MCF 10A (cell line): ENCODE measurements around the gene PTPRN2. TPM values are rescaled to one million over a fixed set of nuclear protein-coding genes. Genes with fewer than 3 reads are reported as not detected.

Experiments used
- BruUV-seq: library from RNA; stranded (reverse); fragments of 400-500 nt; replicated peaks from 2 replicates; lab custom pipeline; 2021; lab: Mats Ljungman, UMichigan
- CTCF ChIA-PET: fragments of 300-600 bp; sonication (Branson Sonifier 250); formaldehyde crosslinking; extraction: SDS; loops from one replicate; lab custom pipeline; 2021; ENCODE audit warnings: antibody characterized with exemption, inconsistent platforms; lab: Yijun Ruan, JAX
- POLR2A ChIA-PET: fragments of 300-600, 350-650 bp; sonication (Branson Sonifier 250); formaldehyde crosslinking; extraction: SDS; loops from one replicate; lab custom pipeline; 2020; ENCODE audit warnings: antibody characterized with exemption, inconsistent platforms; lab: Yijun Ruan, JAX
- DNase-seq: peaks from one replicate; pipeline ENCODE4 v3.0.0-alpha.2; 2018; ENCODE audit not compliant: unreplicated experiment
- H3K27ac Mint-ChIP-seq: one replicate; pipeline ENCODE4 v1.8.0; 2022; ENCODE audit warnings: mild to moderate bottlenecking, low read depth, mixed read lengths; ENCODE audit not compliant: unreplicated experiment
- H3K27me3 Mint-ChIP-seq: one replicate; pipeline ENCODE4 v1.8.0; 2022; ENCODE audit warnings: mixed read lengths; ENCODE audit not compliant: insufficient read depth, unreplicated experiment
- H3K36me3 Mint-ChIP-seq: one replicate; pipeline ENCODE4 v1.8.0; 2022; ENCODE audit warnings: mild to moderate bottlenecking, moderate library complexity, mixed read lengths; ENCODE audit not compliant: insufficient read depth, unreplicated experiment
- H3K4me1 Mint-ChIP-seq: one replicate; pipeline ENCODE4 v1.8.0; 2022; ENCODE audit warnings: mixed read lengths; ENCODE audit not compliant: insufficient read depth, unreplicated experiment
- H3K4me3 Mint-ChIP-seq: one replicate; pipeline ENCODE4 v1.8.0; 2022; ENCODE audit warnings: mild to moderate bottlenecking, moderate library complexity, mixed read lengths; ENCODE audit not compliant: unreplicated experiment
- H3K9me3 Mint-ChIP-seq: one replicate; pipeline ENCODE4 v1.8.0; 2022; ENCODE audit warnings: mixed read lengths; ENCODE audit not compliant: unreplicated experiment
- CTCF ChIP-seq: fragments of 200-600 bp; IDR thresholded peaks from one replicate; pipeline ENCODE4 v1.8.0; 2022; ENCODE audit warnings: antibody characterized with exemption, mild to moderate bottlenecking; ENCODE audit not compliant: unreplicated experiment
- intact Hi-C: fragments of 100-400 bp; cut with micrococcal nuclease; formaldehyde crosslinking; loops from 2 replicates; pipeline ENCODE4 v1.14.1; 2022
- total RNA-seq: library from RNA; stranded (reverse); gene quantifications from 2 replicates; pipeline ENCODE4 v1.2.3, GENCODE V29; 2022

PTPRN2 gene
- total RNA-seq, 1 experiment from 2014 or later: 4.5 TPM

GRCh38 chr7:157559596-157560257, 1027.9 kb downstream of the PTPRN2 start:
- Mint-ChIP-seq H3K4me1 (no peaks in the 10 kb centered on the region), H3K9me3 (peaks cover 2% of the 10 kb centered on the region), H3K4me3 (no peak overlapping the region), H3K27me3 (no peaks in the 10 kb centered on the region), H3K36me3 (no peaks in the 10 kb centered on the region), H3K27ac (no peak overlapping the region)
- BruUV-seq: no TSS peak
- ChIA-PET CTCF (no interaction called here), POLR2A (no interaction called here)
- no peak for TF ChIP-seq CTCF
- DNase-seq: no peak
- intact Hi-C loops: no loop called here

DNA sequence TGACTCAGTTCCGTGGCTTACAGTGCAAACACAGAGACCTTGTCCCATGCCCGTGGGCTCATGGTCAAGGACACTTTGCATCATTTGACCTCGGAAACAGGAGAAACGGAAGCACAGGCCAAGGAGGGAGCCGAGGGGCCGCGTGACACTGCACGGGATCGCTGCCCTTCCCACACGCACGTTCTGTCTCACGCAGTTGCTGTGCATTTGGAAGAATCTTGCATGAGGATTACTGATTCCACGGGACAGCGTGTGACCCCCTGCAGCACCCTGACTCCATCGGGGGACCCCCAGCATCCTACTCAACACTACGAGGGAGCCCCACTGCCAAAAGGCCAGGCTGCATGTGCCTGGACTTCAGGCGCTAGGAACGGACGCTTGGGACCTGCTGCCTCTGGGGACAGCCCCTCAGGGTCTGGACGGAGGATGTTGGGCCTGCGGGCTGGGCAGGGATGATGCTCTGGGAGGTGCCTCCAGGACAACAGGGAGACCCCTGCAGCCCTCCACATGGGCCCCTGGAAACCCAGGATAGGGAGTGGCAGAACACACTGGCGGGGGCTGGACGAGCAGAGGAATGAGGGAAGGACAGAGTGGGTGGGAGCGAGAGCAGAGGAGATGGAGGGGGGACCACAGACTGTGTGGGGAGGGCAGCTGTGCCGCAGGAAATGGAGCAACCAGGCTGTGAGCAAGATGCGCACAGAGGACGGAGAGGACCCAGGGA, 1028.6 kb downstream of the PTPRN2 start:
- Mint-ChIP-seq H3K4me3 (no peak overlapping the region), H3K36me3 (no peaks in the 10 kb centered on the region), H3K27ac (no peak overlapping the region), H3K4me1 (no peaks in the 10 kb centered on the region), H3K27me3 (no peaks in the 10 kb centered on the region), H3K9me3 (no peaks in the 10 kb centered on the region)
- CTCF ChIA-PET: no interaction called here
- POLR2A ChIA-PET: no interaction called here
- no peak for DNase-seq
- TF ChIP-seq CTCF: no peak
- intact Hi-C loops: no loop called here
- BruUV-seq: no TSS peak

DNA sequence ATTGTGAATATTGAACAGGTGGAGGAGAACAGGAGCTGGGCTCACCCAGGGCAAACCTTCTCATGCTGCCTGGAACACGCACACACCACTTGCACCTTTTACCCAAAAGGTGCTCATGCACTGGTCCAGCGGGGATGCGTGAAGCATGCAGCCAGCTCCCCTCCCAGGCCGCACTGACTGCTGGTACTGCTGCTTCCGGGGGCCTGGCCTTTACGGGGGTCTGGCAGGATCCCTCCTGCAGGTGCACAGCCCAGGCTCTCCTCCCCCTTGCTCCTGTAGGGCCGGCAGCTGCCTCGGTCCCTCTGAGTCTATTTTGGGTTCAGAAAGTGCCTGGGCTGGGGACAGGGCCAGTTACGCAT, 1029.1 kb downstream of the PTPRN2 start:
- BruUV-seq: no TSS peak

More for the DNA sequence above, 1029.1 kb downstream of the PTPRN2 start:
- TF ChIP-seq CTCF: no peak
- POLR2A ChIA-PET: no interaction called here
- CTCF ChIA-PET: no interaction called here
- intact Hi-C loops: no loop called here
- H3K4me3 Mint-ChIP-seq: no peak overlapping the region
- no peaks in the 10 kb centered on the region for H3K36me3 Mint-ChIP-seq
- no peak overlapping the region for H3K27ac Mint-ChIP-seq
- H3K4me1 Mint-ChIP-seq: no peaks in the 10 kb centered on the region
- H3K9me3 Mint-ChIP-seq: no peaks in the 10 kb centered on the region
- no peaks in the 10 kb centered on the region for H3K27me3 Mint-ChIP-seq
- DNase-seq: no peak
